K562 (cell line): ENCODE measurements around the gene KCTD19.

Source experiments
- ZFX ChIP-seq: sonication (generic); formaldehyde crosslinking; IDR thresholded peaks from 2 replicates; pipeline ENCODE4 v1.8.0; 2022; ENCODE audit warnings: mild to moderate bottlenecking, missing genetic modification reagents, moderate library complexity
- ZNF143 ChIP-seq: sonication (generic); formaldehyde crosslinking; IDR thresholded peaks from 2 replicates; pipeline ENCODE4 v1.9.0; 2022; ENCODE audit warnings: mild to moderate bottlenecking, missing genetic modification reagents

GRCh38 chr16:67326115-67326471 lies 448 bp downstream of the KCTD19 start:
- no peak for TF ChIP-seq ZFX
- no peak for TF ChIP-seq ZNF143 (CRISPR knock-in tag)
